ENCODE results near the gene DSCAML1.

The DSCAML1 gene

GRCh38 chr11:117511931-117512539 lies 285.0 kb downstream of the DSCAML1 start:
- no peak for DNase-seq

DNA sequence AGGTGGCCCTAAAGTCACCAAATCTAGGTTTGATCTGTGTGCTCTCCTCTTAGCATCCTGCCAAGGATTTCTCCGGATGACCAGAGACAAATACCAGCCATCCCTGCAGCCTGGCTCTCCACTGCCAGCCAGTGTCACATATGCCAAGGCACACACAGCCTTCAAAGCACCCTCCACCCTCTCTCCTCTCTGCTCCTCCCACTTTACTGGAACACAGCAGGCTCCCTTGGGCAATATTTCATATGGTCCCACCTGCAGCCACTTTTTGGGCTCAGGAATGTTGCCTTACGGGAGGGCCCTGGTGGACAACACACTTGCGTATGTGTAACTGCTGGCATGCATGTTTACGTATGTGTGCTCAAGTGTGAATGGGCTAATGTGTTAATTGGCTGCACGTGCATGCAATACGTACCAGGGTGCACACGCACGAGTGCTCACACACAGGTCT lies 285.5 kb downstream of the DSCAML1 start:
- no peak for DNase-seq

DNA sequence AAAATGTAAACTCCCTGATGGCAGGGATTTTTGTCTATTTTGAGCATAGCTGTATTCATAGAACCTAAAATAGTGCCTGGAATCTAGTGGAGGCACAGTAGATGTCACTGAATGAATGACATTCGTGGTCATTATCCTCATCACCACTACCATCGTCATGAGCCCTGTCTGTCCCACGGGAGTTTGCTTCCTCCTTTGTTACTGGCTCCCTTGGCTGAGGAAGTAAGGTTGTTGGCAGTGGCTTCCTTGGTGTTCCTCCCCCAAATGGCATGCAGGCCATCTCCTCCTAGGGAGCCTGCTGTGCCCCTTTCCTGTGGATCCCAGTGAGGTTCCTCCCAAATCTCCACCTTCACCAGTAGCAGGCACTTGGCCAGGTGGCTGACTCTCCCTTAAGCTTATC lies 286.4 kb downstream of the DSCAML1 start:
- no peak for DNase-seq

GRCh38 chr11:117509543-117509942 lies 287.5 kb downstream of the DSCAML1 start:
- DNase-seq: no peak

DNA sequence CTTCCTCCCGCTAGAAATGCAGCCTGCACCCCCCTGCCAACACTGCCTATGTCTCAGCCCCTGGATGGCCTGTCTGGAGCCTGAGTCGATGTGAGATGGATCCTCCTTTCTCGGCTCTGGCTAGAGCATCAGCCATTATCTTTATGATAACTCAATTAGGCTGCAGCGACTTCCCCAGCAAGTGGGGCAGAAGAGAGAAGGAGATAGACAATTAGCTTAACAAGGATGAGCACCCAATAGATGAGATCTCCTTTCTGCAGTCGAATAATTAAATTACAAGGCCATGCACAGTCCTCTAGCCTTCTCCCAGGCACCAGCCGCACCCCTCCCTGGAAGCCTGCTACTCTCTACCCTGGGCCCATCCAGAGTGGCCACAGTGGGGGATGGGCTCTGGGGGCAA lies 290.0 kb downstream of the DSCAML1 start:
- no peak for DNase-seq

DNA sequence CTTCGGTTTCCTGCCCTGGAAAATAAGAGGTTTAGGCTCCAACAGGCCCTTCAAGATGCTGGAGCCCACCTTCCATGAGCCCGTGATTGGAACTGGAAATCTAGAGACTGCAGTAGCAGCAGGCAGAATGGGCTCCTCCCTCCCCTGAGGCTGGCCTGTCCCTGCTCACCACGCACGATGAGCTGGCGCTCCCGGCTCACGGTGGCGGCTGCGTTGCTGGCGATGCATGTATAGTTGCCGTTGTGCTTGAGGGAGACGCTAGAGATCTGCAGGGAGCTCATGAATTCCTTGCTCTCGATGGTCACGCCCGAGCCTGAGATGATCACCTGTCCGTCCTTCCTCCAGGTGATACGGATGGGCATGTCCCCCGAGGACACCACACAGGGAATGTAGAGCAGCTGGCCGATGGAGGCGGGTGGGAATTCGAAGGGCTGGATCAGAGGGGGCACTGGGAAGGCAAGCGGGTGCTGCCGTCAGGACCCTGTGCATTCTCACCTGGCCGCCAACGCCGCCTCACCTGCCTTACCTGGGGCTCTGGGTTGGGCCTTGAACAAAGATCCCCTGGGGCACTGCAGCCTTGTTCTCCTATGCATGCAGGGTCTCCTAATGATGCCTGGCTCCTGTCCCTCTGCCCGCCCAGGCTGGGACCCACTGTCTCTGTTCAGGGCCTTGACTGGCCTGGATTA lies 291.6 kb downstream of the DSCAML1 start:
- DNase-seq: no peak

DNA sequence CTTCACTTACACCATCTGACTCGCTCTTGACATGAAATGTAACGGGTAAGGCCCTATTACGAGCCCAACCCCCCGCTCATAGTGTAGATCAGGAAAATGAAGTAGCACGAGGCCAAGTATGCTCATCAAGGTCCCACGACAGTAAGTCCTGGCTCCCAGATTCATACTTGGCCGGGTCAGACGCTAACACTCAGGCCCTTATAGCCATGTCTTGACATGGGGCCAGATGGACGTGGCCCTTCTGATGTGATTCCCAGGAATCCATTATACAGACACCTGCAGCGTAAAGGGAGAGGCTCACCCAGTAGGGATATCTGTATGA lies 294.3 kb downstream of the DSCAML1 start:
- no peak for DNase-seq

- DNase-seq: no peak
These were observed 294.8 kb downstream of the DSCAML1 start for GRCh38 chr11:117502015-117502778.

DNA sequence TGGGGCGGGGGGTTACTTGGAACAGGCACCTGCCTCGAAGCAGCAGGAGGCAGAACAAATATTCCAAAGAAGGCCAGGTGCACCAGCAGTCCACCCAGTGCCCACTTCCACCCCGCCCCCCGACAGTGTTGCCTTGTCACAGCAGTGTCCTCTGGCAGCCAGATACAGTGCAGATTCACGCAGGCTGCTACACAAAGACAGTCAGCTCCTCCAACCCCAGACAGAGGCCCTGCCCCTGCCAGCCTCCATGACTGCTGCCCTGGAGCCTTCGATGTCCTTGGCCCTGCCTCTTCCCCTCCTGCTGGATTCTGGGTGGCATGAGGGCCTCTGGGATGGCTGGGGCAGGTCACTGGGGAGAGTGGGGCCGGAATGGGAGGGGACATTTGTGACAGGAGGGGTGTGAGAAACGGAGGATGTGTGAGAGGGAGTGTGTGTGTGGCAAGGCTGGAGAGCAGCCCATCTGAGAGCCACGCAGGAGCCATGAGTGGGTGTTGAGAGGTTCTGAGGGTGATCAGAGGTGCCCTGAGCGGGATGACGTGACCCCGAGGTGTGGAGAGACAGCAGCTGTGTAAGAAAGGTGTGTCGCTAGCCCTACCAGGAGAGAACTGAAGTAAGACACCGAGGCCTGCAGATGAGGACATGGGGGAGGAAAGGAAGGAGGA lies 295.6 kb downstream of the DSCAML1 start:
- no peak for DNase-seq

- no peak for DNase-seq
These were observed 298.2 kb downstream of the DSCAML1 start for GRCh38 chr11:117498791-117499190.

GRCh38 chr11:117497206-117497951 lies 299.6 kb downstream of the DSCAML1 start:
- no peak for DNase-seq

DNA sequence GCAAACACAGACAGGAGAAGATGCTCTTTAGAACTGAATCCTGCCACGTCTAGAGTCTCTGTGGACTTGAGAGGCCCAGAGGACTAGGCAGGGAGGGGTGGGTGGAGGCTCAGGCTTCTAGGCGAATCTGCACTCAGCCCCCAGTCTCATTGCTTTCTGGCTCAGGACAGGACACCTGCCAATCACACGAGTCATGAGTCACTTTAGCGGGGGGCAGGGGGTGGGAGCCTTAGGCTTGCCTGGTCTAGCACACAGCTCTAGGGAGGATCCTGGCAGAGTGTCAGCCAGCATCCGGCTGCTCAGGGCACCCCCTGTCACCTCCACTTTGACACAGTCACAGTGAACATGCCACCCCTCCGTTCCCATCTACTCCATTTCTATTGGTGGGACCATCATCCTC lies 301.7 kb downstream of the DSCAML1 start:
- DNase-seq: no peak

DNA sequence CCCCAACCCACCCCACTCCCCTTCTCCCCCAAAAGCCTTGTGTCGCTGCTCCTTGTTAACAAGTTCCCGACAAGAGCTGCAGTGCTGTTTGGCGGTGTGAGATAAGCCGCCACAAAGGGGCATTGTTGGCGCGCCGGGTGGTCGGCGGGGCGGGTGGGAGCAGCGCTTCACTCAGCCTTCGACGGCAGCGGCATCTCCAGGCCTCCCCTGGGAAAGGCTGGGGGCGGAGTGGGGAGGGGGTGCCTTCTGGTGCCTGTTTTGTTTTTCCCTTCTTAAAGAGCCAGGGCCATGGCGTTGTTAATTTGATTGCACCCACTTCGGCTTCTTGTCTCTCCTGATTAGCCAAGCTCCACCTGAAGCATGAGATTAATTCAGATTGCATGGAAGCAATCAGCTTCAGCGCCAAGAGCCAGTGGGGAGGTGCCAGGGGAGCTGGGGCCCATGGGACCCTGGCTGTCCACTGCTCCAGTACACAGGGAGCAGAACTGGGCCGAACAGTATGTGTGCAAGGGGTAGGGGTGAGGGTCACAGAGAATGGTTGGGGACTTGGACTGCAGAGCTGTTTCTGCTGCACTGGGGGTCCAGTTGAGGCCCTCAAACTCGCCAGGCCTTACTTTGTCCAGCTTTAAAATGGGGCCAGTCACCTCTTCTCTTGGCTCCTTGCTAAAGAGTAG lies 304.3 kb downstream of the DSCAML1 start:
- DNase-seq: no peak

DNA sequence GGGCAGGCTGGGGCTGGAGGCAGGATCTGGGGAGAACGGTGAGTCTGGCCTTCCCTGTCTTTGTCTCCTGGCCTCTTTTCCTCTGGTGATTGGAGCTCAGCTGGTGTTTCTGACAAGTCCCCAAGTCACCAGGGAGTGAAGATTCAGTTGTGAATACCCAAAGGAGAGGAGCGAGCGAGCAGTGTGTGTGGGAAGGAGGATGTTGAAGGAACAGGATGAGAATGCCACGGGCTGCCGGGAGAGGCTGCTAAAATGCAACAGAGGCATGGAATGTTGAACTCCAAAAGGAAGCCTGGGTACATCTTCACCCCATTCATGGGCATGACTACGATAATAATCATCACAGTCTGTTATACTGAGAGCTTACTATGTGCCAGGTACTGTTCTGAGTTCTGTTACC lies 306.1 kb downstream of the DSCAML1 start:
- no peak for DNase-seq

DNA sequence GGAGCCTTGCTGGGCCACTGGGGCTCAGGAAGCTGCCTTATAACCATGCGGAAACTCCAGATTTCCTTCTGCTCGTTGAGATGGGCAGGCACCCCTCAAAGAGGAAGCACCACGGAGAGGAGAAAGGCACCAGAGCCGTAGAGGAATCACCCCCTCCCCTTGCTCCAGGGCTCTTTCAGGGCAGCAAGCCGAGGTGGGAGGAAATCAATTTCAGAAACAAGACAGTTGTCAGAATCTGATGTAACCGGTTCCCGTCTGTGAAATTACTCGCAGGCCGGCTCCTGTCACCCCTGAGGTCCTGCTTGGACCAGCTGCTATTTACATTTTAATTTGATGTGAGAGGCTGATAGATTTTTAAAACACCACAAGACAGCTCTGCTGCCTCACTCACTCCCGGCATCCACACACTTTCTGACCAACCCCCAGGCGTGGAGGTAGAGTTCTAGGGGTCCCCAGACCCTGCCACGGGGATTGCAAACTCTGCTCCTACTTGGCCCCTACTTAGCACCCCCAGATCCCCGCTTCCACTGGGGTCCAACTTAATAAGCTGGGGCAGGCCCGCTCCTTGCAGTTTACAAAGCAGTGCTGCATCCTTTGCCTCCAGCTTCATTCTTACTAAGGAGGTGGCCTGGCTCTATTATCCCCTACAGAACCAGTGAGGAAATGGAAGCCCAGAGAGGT lies 306.9 kb downstream of the DSCAML1 start:
- no peak for DNase-seq

DNA sequence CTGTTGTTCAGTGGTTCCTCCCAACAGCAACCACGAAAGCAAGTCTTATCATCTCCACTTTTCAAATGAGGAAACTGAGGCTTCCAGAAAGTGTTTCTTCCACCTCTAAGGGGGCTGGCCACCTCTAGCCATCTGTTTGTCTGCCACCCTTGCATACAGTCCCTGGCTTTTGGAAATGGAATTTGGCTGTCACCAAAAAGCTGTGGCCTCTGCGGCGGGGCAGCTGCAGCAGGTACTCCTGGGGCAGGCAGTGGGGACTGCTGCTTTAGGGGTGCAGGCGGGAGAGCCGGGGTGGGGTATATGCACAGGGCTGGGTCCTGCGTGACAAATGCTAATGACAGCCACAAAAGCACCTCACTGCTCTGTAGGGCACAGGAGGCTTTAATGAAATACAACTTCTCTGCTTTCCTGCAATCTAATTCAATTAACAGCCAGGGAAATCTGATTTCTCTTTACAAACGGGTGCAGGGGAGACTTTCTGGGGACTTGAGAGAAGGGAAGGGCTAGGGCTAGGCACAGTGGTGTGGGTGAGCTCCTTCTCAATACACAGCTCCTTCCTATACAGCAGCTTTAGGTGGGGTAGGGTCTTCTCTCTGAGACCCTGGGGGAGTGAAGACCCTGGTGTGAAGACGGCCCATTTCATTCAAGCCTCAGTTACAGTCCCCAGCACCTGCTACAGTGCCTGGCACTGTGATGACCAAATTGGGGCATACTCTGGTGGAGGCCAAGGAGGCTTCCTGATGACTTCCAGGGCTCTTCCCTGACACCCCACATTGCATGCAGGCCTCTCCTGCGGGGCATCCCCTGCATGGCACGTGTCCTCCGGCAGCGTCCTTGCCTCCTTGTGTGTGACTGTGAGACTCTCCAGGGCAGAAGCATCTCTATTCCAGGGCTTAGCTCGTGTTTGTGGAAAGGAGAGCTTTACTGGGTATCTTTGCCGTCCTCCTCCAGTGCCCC lies 307.7 kb downstream of the DSCAML1 start:
- no peak for DNase-seq

DNA sequence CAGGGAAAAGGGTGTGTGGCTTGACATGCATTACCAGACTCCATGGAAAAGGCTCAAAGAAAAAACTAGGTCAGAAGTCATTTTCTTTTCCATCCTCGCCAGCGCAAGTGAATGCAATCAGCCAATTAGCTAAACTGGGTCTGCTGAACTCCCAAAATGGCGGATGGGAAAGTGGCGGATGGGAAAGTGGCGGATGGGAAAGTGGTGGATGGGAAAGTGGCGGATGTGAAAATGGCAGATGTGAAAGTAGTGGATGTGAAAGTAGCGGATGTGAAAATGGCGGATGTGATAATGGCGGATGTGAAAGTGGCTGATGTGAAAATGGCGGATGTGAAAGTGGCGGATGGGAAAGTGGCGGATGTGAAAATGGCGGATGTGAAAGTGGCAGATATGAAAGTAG lies 311.0 kb downstream of the DSCAML1 start:
- DNase-seq: no peak

DNA sequence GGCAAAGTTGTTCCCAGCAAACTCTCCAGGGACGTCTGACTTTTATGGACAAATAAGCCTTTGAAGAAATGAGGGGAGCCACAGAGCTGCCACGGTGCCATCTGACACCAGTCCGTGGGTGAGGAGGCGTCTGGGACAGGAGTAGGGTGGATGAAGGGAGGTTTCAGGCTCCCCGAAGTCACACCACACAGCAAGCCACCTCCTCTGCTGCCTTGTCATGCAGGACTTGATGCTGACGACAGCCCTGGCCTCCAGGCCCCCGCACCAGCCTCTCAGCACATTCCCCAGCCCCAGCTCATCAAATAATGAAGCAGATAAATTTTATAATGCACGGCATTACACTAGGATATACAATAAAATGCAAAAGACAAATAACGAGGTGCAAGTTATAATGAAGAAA lies 312.9 kb downstream of the DSCAML1 start:
- no peak for DNase-seq

- no peak for DNase-seq
These were observed 313.6 kb downstream of the DSCAML1 start for GRCh38 chr11:117483372-117483771.

DNA sequence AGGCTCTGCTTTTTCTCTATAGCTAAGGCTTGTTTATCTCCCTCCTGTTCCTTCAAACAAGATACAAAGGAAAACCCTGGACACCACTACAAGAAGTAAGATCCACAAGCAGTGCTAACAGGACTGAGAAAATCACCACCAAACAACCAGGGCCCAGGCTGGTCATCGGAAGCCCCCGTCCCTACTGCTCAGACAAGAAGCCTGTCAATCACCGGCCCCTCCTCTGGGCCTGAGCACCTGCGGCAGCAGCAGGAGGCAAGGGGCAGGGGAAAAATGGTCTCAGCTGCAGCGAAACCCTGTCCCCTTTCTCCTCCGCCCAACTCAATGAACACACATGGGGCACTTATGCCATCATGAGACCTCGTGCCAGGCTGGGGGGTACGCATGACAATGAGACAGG lies 314.1 kb downstream of the DSCAML1 start:
- DNase-seq: no peak

- DNase-seq: no peak
These were observed 315.1 kb downstream of the DSCAML1 start for GRCh38 chr11:117481885-117482284.

All from T-helper 9 cell (primary cell).